Activated T-cell treated with anti-CD3 and anti-CD28 coated beads for 24 hours (primary cell): ENCODE measurements around the gene ITGA6.
"Not testable (repeated sequence)": the region's sequence is repeated elsewhere in the genome, so short reads cannot be mapped to it uniquely, and the experiment has no call there.

ENCODE experiments used
- DNase-seq: peaks from one replicate; pipeline ENCODE4 v3.0.0-alpha.2; 2020; ENCODE audit warnings: low read depth

ITGA6 gene

GRCh38 chr2:172516299-172516698 lies 88.9 kb downstream of the ITGA6 start:
- DNase-seq = no peak

GRCh38 chr2:172518995-172519394 lies 91.6 kb downstream of the ITGA6 start:
- no peak for DNase-seq

- DNase-seq = no peak
These were observed 98.2 kb downstream of the ITGA6 start for GRCh38 chr2:172525601-172526000.

- no peak for DNase-seq
These were observed 103.9 kb downstream of the ITGA6 start for GRCh38 chr2:172531309-172531708.

- not testable (repeated sequence) for DNase-seq
These were observed 105.1 kb downstream of the ITGA6 start for GRCh38 chr2:172532461-172532860.

- DNase-seq = no peak
These were observed 106.3 kb downstream of the ITGA6 start for GRCh38 chr2:172533687-172534086.

GRCh38 chr2:172535119-172535518 lies 107.7 kb downstream of the ITGA6 start:
- no peak for DNase-seq

- DNase-seq = not testable (repeated sequence)
These were observed 110.5 kb downstream of the ITGA6 start for GRCh38 chr2:172537851-172538250.

- DNase-seq = no peak
These were observed 112.4 kb downstream of the ITGA6 start for GRCh38 chr2:172539767-172540166.

GRCh38 chr2:172540421-172540820 lies 113.0 kb downstream of the ITGA6 start:
- no peak for DNase-seq

GRCh38 chr2:172545408-172546075 lies 118.2 kb downstream of the ITGA6 start:
- no peak for DNase-seq

- DNase-seq = no peak
These were observed 121.7 kb downstream of the ITGA6 start for GRCh38 chr2:172549131-172549530.

GRCh38 chr2:172549802-172550201 lies 122.4 kb downstream of the ITGA6 start:
- DNase-seq = not testable (repeated sequence)

- DNase-seq = no peak
These were observed 123.0 kb downstream of the ITGA6 start for GRCh38 chr2:172550419-172550818.

GRCh38 chr2:172551271-172551670 lies 123.9 kb downstream of the ITGA6 start:
- no peak for DNase-seq

- no peak for DNase-seq
These were observed 125.3 kb downstream of the ITGA6 start for GRCh38 chr2:172552547-172553291.

GRCh38 chr2:172554352-172555271 lies 127.2 kb downstream of the ITGA6 start:
- DNase-seq = no peak

GRCh38 chr2:172555272-172555521 lies 127.8 kb downstream of the ITGA6 start:
- DNase-seq = no peak
